GDM1 (cell line): ENCODE results near the gene NAXD.
A peak's percentile ranks its signal among the peaks of the same experiment; 100 is the strongest.
"Not testable (repeated sequence)": the region's sequence is repeated elsewhere in the genome, so short reads cannot be mapped to it uniquely, and the experiment has no call there.

Experiments
- DNase-seq: peaks from one replicate; lab custom pipeline; 2025; lab: John Stamatoyannopoulos, UW

Gene NAXD

GRCh38 chr13:110664673-110665072 lies 49.3 kb downstream of the NAXD start:
- no peak for DNase-seq

DNA sequence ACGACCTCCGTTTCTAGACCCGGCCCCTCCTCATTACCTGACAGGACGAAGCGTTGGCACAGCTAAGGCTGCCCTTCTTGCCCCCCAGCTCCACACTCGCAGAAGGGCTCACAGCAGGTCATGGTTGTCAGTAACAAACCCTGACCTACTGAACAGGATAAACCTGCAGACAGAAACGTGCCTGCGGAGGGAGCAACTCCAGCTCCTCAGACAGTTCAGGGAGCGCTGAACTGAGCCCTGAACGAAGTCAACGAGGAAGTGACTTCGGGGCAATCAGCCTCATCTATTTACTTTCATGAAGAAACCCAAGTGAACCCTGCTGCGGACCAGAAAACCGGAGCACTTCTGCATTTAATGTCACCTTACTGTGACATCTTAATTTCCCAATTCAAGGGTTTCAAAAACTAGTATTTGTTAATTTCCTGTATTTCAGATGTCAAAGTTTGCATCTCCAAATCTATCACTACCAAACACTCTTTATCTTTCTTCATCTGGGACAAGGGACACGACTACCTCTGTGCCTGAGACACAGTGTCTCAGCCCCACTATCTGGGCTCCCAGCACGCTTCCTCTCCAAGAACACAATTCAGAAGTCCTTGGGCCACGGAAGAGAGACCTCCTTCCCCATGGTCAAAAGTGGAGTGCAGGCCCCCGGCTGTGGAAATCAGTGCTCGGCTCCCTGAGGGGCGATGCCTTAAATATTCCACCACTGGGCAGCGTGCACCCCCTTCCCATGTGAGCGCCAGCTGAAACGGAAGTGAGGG lies 50.3 kb downstream of the NAXD start:
- DNase-seq, result no peak

- no peak for DNase-seq
Measured at GRCh38 chr13:110666255-110666533, 50.8 kb downstream of the NAXD start.

DNA sequence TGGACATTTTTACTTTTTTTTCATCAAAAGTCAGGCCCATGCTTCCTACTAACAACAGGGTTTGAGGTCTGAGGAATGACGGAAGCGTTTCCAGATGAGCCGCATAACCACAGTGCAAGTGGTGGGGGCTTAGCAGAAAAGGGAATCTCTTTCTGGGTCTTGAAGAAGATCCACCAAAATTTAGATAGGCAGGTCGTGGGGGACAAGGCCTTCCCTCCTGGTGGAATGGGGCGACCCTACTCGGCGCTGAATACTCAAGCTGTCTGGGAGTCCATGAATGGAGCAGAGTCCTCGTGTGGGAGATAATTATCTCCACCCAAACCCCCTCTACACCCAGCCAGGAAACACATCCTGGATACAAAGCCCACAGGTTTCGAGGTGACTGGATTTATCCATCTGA lies 53.7 kb downstream of the NAXD start:
- DNase-seq, result no peak

GRCh38 chr13:110669814-110670213 lies 54.5 kb downstream of the NAXD start:
- DNase-seq, result not testable (repeated sequence)

- DNase-seq, result no peak
Measured at GRCh38 chr13:110676595-110677587, 61.5 kb downstream of the NAXD start.

- no peak for DNase-seq
Measured at GRCh38 chr13:110677731-110678545, 62.6 kb downstream of the NAXD start.

- DNase-seq, result no peak
Measured at GRCh38 chr13:110680852-110681251, 65.5 kb downstream of the NAXD start.

DNA sequence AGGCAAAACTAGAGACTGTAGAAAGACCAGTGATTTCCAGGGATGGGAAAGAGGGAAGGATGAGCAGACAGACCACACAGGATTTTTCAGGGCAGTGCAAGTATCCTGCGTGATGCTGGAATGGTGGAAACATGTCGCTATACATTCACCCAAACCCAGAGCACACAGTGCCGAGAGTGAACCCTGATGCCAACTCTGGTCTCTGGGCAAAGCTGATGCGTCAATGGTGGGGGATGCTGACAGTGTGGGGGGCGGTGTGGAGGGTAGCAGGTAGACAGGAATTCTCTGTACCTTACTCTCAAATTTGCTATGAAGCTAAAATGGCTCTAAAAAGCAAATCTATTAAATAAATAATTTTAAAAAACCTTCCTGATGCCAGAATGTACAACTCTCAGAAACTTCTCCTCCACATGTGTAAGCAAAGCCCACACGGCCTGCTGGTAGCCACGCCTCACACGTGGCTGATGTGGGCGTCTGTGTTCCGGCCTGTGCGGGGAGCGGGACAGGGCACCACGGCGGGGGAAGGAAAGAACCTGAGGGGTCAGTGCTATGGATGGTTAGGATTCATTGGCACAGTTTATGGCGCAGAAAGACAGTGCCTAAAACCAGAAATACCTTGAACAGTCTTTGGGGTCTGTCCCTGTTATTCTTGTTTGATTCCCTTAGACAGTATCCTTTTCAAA lies 66.7 kb downstream of the NAXD start:
- DNase-seq, result no peak

- DNase-seq, result no peak
Measured at GRCh38 chr13:110682746-110683145, 67.4 kb downstream of the NAXD start.

DNA sequence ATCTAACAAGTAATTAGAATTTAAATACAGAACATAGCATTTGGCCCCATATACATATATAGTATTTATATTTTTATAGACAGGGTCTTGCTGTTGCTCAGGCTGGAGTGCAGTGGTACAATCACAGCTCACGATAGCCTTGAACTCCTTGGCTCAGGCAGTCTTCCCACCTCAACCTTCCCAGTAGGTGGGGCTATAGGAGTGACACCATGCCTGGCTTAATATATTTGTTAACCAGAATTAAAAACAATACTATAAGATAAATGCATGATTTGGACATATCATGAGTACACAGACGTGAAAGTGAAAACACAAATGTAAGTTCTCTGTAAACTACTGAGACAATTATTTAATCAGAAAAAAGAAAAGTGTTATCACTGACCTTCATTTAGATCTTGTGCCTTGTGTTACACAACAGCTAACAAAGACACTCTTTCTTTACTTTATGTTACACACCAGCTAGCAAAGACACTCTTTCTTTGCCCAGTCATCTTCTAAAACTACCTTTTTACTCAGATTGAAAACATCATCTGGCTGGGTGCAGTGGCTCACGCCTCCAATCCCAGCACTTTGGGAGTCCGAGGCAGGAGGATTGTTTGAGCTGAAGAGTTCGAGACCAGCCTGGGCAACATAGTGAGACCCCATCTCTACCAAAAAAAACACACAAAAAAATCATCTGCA lies 68.0 kb downstream of the NAXD start:
- peak; percentile 30 for DNase-seq

DNA sequence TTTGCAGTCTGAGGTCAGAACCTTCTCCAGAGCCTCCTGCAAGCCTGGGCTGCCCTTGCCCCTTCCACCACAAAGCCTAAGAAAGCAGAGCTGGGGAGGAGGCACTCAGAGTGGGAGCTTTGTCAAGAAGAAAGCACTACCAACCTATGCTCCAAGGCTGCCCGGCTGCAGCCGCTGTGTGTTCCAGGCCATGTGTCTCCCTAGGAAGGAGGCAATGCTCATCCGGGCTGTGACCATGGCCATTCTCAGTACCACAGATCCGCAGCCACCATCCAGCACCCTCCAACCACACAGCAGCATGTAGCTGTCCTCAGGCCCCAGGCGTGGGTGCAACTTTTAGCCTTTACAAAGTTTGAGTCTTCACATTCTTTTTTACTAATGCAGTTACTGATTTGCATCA lies 68.6 kb downstream of the NAXD start:
- no peak for DNase-seq

- no peak for DNase-seq
Measured at GRCh38 chr13:110684388-110685056, 69.2 kb downstream of the NAXD start.

GRCh38 chr13:110685305-110686020 lies 70.1 kb downstream of the NAXD start:
- no peak for DNase-seq

DNA sequence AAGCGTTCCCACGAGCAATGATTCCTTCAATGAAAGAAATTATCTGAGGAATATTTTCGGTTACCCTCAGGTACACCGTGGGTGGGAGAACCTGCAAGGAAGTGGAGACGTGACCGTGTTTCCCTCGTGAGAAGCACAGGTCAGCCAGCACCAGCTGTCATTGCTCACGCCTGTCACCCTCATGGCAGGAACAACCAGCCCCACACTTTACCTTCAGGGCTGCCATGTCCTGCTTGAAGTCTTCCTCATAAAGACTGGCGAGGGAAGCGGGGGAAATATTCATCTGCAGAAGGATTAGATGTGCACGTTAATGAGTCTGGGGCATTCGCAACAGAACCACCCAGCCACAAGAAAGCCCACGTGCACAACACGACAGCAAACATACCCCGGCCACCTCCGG lies 72.4 kb downstream of the NAXD start:
- DNase-seq, result no peak

GRCh38 chr13:110689041-110689440 lies 73.7 kb downstream of the NAXD start:
- no peak for DNase-seq
